GM23248 (cell line): ENCODE results near the gene AARS2.

ENCODE experiments used
- EZH2 ChIP-seq: fragments of 200-600 bp; sonication (generic); IDR thresholded peaks from 2 replicates; pipeline ENCODE4 v1.6.1; 2018; ENCODE audit warnings: antibody characterized with exemption, mild to moderate bottlenecking; ENCODE audit not compliant: insufficient read depth, poor library complexity, severe bottlenecking
- EZH2phosphoT487 ChIP-seq: fragments of 200-600 bp; sonication (generic); IDR thresholded peaks from 2 replicates; pipeline ENCODE4 v1.6.1; 2018; ENCODE audit warnings: antibody characterized with exemption, moderate library complexity, mild to moderate bottlenecking, low read depth; ENCODE audit not compliant: insufficient read depth

- TF ChIP-seq EZH2 (no peak), EZH2phosphoT487 (no peak)
These were observed 2.8 kb upstream of the AARS2 start for GRCh38 chr6:44315951-44316350.
